Measurements from ENCODE around the gene PLAAT3.
"Not testable (repeated sequence)": the region's sequence is repeated elsewhere in the genome, so short reads cannot be mapped to it uniquely, and the experiment has no call there.

Gene PLAAT3

DNA sequence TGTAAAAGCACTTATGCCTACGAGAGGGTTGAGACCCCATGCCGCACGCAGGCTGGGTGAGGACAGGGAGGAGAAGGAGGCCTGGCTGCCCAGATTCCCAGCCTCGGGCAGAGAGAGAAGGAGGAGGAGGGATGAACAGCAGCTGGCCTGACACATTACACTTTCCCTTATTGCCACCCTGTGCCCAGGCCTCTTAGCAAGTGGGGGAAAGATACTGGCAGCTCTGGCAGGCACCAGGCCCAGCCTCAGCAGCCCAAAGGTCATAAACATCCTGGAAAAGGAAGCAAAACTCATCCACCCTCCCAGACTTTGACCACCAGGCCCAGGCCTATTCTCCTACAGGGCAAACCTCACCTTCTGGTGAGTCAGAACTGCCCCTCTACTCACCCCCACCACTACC, 4.7 kb downstream of the PLAAT3 start:
- DNase-seq (ENCODE audit: low read depth) = peak; percentile 16

- DNase-seq (ENCODE audit: low read depth) = peak; percentile 77
Observed at GRCh38 chr11:63608353-63609345, 5.6 kb downstream of the PLAAT3 start.

DNA sequence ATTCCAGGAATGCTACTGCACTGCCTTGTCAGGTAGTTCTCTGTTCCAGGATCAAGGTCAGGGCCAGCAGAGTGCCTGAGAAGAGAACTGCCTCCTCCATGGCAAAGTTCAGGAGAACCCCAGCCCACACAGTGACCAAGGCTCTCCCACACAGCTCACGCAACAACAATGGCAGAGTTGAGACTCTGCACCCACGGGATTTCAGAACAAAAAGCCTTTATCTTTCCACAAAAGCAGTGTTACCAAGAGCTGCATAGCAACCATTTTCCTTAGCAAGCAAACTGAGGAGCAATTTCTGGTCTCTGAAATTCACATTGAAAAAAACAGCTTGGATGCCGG, 11.1 kb downstream of the PLAAT3 start:
- DNase-seq (ENCODE audit: low read depth) = no peak

DNA sequence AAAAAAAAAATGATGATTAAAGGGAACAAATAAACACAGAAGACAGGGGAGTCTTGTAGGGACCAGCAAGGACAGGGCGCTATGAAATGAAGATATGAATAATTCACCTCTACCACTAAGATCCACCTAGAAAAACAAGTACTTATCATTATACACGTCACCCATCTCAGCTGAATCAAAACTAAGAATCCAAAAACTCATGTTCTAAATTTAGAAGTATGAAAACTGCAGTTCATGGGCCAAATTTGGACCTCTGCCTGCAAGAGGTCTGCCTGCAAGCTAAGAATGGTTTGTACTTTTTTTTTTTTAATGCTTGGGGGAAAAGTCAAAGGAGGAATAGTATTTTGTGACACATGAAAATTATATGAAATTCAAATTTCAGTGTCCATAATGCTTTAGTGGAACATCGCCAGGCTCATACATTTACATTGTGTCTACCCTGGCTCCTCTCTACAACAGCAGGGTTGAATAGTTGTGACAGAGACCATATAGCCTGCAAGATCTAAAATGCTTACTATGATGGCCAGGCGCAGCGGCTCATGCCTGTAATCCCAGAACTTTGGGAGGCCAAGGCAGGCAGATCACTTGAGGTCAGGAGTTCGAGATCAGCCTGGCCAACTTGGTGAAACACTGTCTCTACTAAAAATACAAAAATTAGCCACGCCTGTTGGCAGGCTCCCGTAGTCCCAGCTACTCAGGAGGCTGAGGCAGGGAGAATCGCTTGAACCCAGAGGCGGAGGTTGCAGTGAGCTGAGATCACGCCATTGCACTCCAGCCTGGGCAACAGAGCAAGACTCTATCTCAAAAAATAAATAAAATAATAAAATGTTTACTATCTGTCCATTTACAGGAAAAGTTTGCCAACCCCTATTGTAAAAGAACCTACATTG, 11.7 kb downstream of the PLAAT3 start:
- DNase-seq (ENCODE audit: low read depth) = not testable (repeated sequence)

- peak; percentile 98 for DNase-seq (ENCODE audit: low read depth)
Observed at GRCh38 chr11:63599211-63600122, 14.8 kb downstream of the PLAAT3 start.

GRCh38 chr11:63598556-63598955, 15.7 kb downstream of the PLAAT3 start:
- no peak for DNase-seq (ENCODE audit: low read depth)

DNA sequence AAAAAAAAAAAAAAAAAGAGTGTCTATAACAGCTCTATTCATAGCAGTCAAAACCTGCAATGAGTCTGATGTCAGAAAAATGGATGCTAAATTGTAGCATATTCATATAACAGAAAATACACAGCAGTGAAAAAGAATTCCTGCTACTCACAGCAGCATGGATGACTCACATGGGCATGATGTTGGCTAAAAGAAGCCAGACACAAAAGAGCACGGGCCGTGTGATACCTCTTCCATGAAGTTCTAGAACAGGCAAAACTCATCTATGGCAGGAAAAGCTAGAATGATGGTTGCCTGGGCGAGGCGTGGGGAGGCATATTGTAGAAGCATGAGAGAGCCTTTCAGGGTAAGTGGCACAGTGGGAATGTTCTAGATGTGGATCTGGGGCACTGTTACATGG, 18.9 kb downstream of the PLAAT3 start:
- DNase-seq (ENCODE audit: low read depth) = peak; percentile 68

GRCh38 chr11:63592975-63593395, 21.2 kb downstream of the PLAAT3 start:
- DNase-seq (ENCODE audit: low read depth) = peak; percentile 60

DNA sequence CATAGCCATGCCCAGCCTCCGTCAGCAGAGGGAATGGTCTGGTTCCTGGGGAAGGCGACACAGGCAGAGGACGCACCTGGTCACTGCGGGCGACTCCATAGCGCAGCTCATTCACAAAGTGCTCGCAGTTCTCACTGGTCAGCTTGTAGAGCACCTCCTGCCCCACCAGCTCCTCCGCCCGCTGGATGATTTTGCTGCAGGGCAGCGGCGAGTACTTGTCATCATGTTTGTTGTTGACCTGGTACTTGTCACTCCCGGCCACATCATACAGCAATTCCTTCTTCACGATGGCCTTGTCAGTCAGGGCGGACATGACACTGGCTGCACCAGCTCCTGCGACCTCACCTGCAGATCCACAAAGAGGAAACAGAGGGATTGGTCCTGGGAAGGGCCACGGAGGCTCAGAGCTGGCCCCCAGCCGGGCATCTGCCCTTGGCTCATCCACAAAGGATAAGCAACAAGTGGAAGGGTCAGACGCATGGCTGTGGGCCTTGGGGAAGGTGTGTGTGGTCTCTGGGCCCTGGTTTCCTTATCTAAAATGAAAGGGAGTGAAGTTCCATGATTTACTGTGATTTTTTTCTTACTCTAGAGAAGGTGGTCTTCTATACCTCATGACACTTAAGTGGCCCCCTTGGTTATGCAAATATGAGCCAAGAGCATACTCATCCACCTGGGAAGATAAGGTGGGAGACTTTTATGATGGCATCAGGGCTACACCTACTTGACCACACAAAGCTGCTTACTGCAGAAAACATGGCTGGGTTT, 24.0 kb downstream of the PLAAT3 start:
- DNase-seq (ENCODE audit: low read depth) = no peak

DNA sequence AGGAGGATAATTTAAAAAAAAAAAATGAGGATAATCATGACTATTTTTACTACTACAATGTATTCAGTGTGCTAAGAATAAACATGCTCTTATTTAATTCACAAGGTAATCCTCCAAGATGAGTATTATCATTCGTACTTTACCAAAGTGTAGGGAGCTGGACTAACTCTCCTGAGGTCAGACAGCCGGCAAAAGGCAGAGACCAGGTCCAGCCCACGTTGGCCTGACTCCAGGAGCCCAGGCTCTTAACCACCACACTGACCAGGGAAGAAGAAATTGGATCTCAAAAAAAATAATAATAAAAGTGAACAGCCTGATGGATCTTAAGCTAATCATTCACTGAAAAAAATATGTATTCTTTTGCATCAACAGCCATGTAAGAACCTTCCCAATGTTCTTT, 25.2 kb downstream of the PLAAT3 start:
- DNase-seq (ENCODE audit: low read depth) = no peak

- DNase-seq (ENCODE audit: low read depth) = no peak
Observed at GRCh38 chr11:63586451-63587166, 27.6 kb downstream of the PLAAT3 start.

DNA sequence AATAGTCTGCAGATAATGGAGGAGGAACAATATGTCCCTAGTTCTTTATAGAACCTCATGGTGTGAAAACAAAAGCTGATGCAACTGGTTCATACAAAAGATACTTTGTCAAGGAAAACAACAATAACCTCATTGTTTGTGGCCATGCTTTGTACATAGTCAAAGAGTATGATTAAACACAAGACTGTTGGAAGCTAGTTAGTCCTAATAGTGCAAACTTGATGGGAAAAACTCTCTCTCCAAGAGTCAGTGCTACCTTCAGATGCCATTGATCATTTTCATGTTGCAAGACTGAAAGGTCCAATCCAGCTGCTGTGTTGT, 30.9 kb downstream of the PLAAT3 start:
- no peak for DNase-seq (ENCODE audit: low read depth)

GRCh38 chr11:63581224-63581623, 33.0 kb downstream of the PLAAT3 start:
- not testable (repeated sequence) for DNase-seq (ENCODE audit: low read depth)

DNA sequence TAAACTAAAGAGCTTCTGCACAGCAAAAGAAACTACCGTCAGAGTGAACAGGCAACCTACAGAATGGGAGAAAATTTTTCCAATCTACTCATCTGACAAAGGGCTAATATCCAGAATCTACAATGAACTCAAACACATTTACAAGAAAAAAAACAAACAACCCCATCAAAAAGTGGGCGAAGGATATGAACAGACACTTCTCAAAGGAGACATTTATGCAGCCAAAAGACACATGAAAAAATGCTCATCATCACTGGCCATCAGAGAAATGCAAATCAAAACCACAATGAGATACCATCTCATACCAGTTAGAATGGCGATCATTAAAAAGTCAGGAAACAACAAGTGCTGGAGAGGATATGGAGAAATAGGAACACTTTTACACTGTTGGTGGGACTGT, 35.4 kb downstream of the PLAAT3 start:
- DNase-seq (ENCODE audit: low read depth) = not testable (repeated sequence)

GRCh38 chr11:63574856-63575602, 39.2 kb downstream of the PLAAT3 start:
- no peak for DNase-seq (ENCODE audit: low read depth)

DNA sequence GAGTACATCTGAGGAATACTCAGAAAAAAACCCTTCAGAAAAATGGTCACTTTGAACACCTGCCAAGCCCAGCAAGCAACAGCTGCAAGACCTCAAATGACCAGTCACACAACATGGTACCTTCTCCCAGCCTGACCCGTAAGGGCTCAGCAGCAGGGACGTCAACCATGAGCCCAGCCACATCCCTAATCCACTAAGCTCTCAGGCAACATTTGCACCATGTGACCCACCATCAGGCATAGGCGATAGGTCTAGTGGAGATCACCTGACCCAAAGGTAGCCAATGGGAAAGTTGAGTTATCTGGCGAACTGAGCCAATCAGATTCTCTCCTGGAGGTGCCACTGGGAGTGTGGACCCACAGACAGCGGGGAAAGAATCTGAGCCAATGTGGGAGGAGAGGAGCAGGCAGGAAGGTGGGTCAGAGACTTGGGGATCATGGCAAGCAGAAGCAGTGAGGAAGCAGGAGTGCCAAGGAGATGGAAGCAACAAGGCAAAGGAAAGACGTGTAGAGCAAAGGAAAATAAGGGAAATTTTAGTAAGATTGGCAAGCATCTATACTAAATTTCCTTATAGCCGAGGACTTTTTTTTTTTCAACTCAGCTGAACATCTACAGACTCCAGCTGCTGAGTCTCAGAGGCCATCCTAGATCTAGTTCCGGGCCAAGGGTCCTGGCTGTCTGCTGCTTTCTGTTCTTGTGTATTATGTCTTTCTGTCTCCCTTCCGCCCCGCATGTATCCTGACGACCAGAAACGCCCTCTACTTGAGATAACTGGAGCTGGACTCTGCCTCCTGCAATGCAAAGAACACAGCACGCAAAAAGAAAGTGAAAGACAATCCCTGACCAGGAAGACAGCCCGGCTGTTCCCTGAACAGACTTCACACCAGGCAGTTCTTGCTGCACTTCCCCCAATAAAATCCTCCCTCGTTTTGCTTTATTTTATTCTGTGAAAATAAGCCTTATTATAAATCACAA, 40.1 kb downstream of the PLAAT3 start:
- peak; percentile 42 for DNase-seq (ENCODE audit: low read depth)

DNA sequence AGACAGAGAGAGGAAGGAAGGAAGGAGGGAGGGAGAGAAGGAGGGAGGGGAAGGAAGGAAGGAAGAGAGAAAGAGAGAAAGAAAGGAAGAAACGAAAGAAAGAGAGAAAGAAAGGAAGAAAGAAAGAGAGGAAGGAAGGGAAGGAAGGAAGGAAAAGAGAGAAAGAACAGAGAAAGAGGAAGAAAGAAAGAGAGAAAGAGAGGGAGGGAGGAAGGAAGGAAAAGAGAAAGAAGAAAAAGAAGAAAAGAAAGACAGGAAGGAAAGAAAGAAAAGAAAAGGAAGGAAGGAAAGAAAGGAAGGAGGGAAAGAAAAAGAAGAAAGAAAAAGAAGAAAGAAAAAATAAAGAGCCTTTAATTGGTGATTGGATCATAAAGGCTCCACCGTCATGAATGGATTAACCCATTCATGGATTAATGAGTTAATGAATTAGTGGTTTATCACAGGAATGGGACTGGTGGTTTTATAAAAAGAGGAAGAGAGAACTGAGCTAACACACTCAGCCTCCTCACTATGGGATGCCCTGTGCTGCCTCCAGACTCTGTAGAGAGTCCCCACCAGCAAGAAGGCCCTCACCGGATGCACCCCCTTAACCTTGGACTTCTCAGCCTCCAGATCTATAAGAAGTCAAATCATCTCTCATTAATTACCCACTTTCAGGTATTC, 42.1 kb downstream of the PLAAT3 start:
- no peak for DNase-seq (ENCODE audit: low read depth)

DNA sequence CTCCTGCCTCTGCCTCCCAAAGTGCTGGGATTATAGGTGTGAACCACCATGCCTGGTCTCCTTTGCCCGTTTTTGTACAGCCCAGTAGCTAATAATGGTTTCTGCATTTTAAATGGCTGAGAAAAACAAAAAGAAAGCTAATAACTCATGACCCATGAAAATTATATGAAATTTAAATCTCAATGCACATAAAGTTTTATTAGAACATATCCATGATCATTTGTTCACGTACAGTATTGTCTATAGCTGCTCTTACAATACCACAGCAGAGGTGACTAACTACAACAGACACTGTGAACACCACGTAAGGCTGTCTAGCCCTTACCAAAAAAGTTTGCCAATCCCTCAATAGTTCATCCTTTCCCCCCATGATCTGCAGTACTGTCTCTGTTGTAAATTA, 44.7 kb downstream of the PLAAT3 start:
- DNase-seq (ENCODE audit: low read depth) = no peak
